GM18909 (cell line): ENCODE measurements around the gene UBC.

ENCODE experiments used
- ATAC-seq: cut with Tn5 transposase; IDR thresholded peaks from one replicate; pipeline ENCODE4 v1.9.1; 2021; ENCODE audit warnings: mild to moderate bottlenecking; ENCODE audit not compliant: unreplicated experiment, poor library complexity

UBC gene

GRCh38 chr12:124914392-124915238, at the start of gene UBC:
UBC (minus strand) TSS chr12:124914650; CDS start chr12:124913771, 879 bp downstream.
- ATAC-seq = peak; percentile 34

GRCh38 chr12:124963211-124963610, 48.8 kb upstream of the UBC start:
- ATAC-seq = no peak

- ATAC-seq = no peak
These were observed 46.6 kb upstream of the UBC start for GRCh38 chr12:124961055-124961454.

GRCh38 chr12:124956571-124956970, 42.1 kb upstream of the UBC start:
- no peak for ATAC-seq

- no peak for ATAC-seq
These were observed 40.3 kb upstream of the UBC start for GRCh38 chr12:124954771-124955170.

GRCh38 chr12:124953689-124954405, 39.4 kb upstream of the UBC start:
- ATAC-seq = no peak

GRCh38 chr12:124952801-124953200, 38.4 kb upstream of the UBC start:
- no peak for ATAC-seq

- no peak for ATAC-seq
These were observed 37.8 kb upstream of the UBC start for GRCh38 chr12:124952295-124952694.

- ATAC-seq = no peak
These were observed 35.6 kb upstream of the UBC start for GRCh38 chr12:124949779-124950728.

GRCh38 chr12:124949066-124949465, 34.6 kb upstream of the UBC start:
- no peak for ATAC-seq

- no peak for ATAC-seq
These were observed 33.3 kb upstream of the UBC start for GRCh38 chr12:124947561-124948398.

- no peak for ATAC-seq
These were observed 32.6 kb upstream of the UBC start for GRCh38 chr12:124947013-124947412.

- ATAC-seq = no peak
These were observed 32.0 kb upstream of the UBC start for GRCh38 chr12:124946447-124946793.

GRCh38 chr12:124941170-124941527, 26.7 kb upstream of the UBC start:
- no peak for ATAC-seq

GRCh38 chr12:124940393-124941169, 26.1 kb upstream of the UBC start:
- ATAC-seq = peak; percentile 39

GRCh38 chr12:124940143-124940392, 25.6 kb upstream of the UBC start:
- no peak for ATAC-seq

GRCh38 chr12:124939421-124940142, 25.1 kb upstream of the UBC start:
- peak; percentile 70 for ATAC-seq

GRCh38 chr12:124939079-124939420, 24.6 kb upstream of the UBC start:
- ATAC-seq = peak; percentile 33

GRCh38 chr12:124938587-124938986, 24.1 kb upstream of the UBC start:
- ATAC-seq = no peak
